GM21619 (cell line): ENCODE results near the gene DOCK4.
A peak's percentile ranks its signal among the peaks of the same experiment; 100 is the strongest.
"Not testable (repeated sequence)": the region's sequence is repeated elsewhere in the genome, so short reads cannot be mapped to it uniquely, and the experiment has no call there.

Experiments
- ATAC-seq: cut with Tn5 transposase; IDR thresholded peaks from one replicate; pipeline ENCODE4 v1.9.1; 2021; ENCODE audit not compliant: unreplicated experiment

Gene DOCK4

GRCh38 chr7:112206238-112206990, at the start of gene DOCK4, which contains the start of gene ZNF277:
DOCK4 (minus strand) TSS chr7:112206399; CDS start chr7:112206138, 261 bp downstream.
ZNF277 (plus strand) TSS chr7:112206695; CDS start chr7:112206717, 22 bp downstream.
- ATAC-seq, result peak; percentile 92

- ATAC-seq, result no peak
These were observed 49.2 kb upstream of the DOCK4 start for GRCh38 chr7:112255388-112255720.

- ATAC-seq, result no peak
These were observed 48.6 kb upstream of the DOCK4 start for GRCh38 chr7:112254709-112255387.

GRCh38 chr7:112254156-112254555, 48.0 kb upstream of the DOCK4 start:
- no peak for ATAC-seq

GRCh38 chr7:112252691-112253090, 46.5 kb upstream of the DOCK4 start:
- ATAC-seq, result no peak

GRCh38 chr7:112252141-112252540, 45.9 kb upstream of the DOCK4 start:
- ATAC-seq, result no peak

- ATAC-seq, result not testable (repeated sequence)
These were observed 43.8 kb upstream of the DOCK4 start for GRCh38 chr7:112249967-112250366.

GRCh38 chr7:112248598-112248997, 42.4 kb upstream of the DOCK4 start:
- no peak for ATAC-seq

- no peak for ATAC-seq
These were observed 32.8 kb upstream of the DOCK4 start for GRCh38 chr7:112238852-112239610.

GRCh38 chr7:112238330-112238729, 32.1 kb upstream of the DOCK4 start:
- no peak for ATAC-seq

- no peak for ATAC-seq
These were observed 30.4 kb upstream of the DOCK4 start for GRCh38 chr7:112236597-112236996.

- no peak for ATAC-seq
These were observed 27.9 kb upstream of the DOCK4 start for GRCh38 chr7:112234147-112234546.

GRCh38 chr7:112233048-112233697, 27.0 kb upstream of the DOCK4 start:
- no peak for ATAC-seq

- no peak for ATAC-seq
These were observed 26.2 kb upstream of the DOCK4 start for GRCh38 chr7:112232212-112232978.

- ATAC-seq, result no peak
These were observed 22.4 kb upstream of the DOCK4 start for GRCh38 chr7:112228632-112229031.

GRCh38 chr7:112226701-112227276, 20.6 kb upstream of the DOCK4 start:
- no peak for ATAC-seq

GRCh38 chr7:112225006-112225405, 18.8 kb upstream of the DOCK4 start:
- no peak for ATAC-seq

GRCh38 chr7:112224186-112224585, 18.0 kb upstream of the DOCK4 start:
- ATAC-seq, result no peak

- ATAC-seq, result no peak
These were observed 17.1 kb upstream of the DOCK4 start for GRCh38 chr7:112223310-112223709.

- ATAC-seq, result no peak
These were observed 14.8 kb upstream of the DOCK4 start for GRCh38 chr7:112220877-112221434.
